Heart right ventricle (tissue), 16 donors: ENCODE measurements around the gene TBC1D17. TPM values are rescaled to one million over a fixed set of nuclear protein-coding genes. Genes with fewer than 3 reads are reported as not detected.

ENCODE experiments used
- ATAC-seq, 8 donors: fragments of 200-7000 bp; cut with Tn5 transposase; one replicate each; pipeline ENCODE4 v1.9.1; 2020; ENCODE audit warnings: mild to moderate bottlenecking in 8 of 8, moderate library complexity in 8 of 8, moderate number of reproducible peaks in 1 of 8
- DNase-seq, 2 donors: peaks; one replicate each; pipeline ENCODE4 v3.0.0-alpha.2; 2020
- H3K27ac ChIP-seq, 10 donors: fragments of 200-600 bp; sonication (generic) in 2 of 10; one replicate each; pipeline versions ENCODE4 v1.5.0 to v1.8.0; 2020 to 2022; ENCODE audit warnings: mild to moderate bottlenecking in 3 of 10
- H3K27me3 ChIP-seq, 7 donors: fragments of 200-600 bp; one replicate each; pipeline ENCODE4 v1.8.0; 2021 to 2022; ENCODE audit warnings: mild to moderate bottlenecking in 2 of 7
- H3K36me3 ChIP-seq, 9 donors: fragments of 200-600 bp; sonication (generic) in 1 of 9; one replicate each; pipeline versions ENCODE4 v1.5.0 to v1.8.0; 2020 to 2022; ENCODE audit warnings: mild to moderate bottlenecking in 2 of 9
- H3K4me1 ChIP-seq, 9 donors: fragments of 200-600 bp; sonication (generic) in 1 of 9; one replicate each; pipeline versions ENCODE4 v1.5.0 to v1.8.0; 2020 to 2022; ENCODE audit warnings: mild to moderate bottlenecking in 4 of 9
- H3K4me3 ChIP-seq, 10 donors: fragments of 200-600 bp; sonication (generic) in 2 of 10; one replicate each; pipeline versions ENCODE4 v1.5.0 to v1.8.0; 2020 to 2022; ENCODE audit warnings: mild to moderate bottlenecking in 7 of 10, moderate library complexity in 2 of 10
- H3K9me3 ChIP-seq, 11 donors: fragments of 200-600 bp in 10 of 11; sonication (generic) in 2 of 11; one replicate each; pipeline versions ENCODE4 v1.5.0 to v1.8.0; 2013 to 2022; ENCODE audit warnings: mild to moderate bottlenecking in 2 of 11, control low read depth in 1 of 11, moderate library complexity in 1 of 11
- CTCF ChIP-seq, 9 donors: fragments of 200-600 bp; sonication (generic) in 2 of 9; IDR thresholded peaks; one replicate each; pipeline versions ENCODE4 v1.5.0 to v1.8.0; 2021 to 2022; ENCODE audit warnings: antibody characterized with exemption in 9 of 9, mild to moderate bottlenecking in 5 of 9, moderate library complexity in 1 of 9
- WGBS, 2 donors: extraction: QIAGEN DNeasy Blood & Tissue Kit; methylation state at CpG; one replicate each; pipeline ENCODE4 v1.1.7; 2013; ENCODE audit warnings: inconsistent platforms in 1 of 2; 5-methylcytosine and 5-hydroxymethylcytosine counted together
- intact Hi-C, 10 donors: fragments of 100-400 bp; cut with DNase I; formaldehyde crosslinking; loops; one replicate each; pipeline versions ENCODE4 v1.11.1 to v1.14.2; 2022
- polyA plus RNA-seq, 2 donors: library from polyadenylated mRNA; stranded (reverse); fragments of 200-250 nt; gene quantifications; one replicate each; pipeline ENCODE4 v1.2.3, GENCODE V29; 2013
- total RNA-seq, 10 donors: library from RNA; stranded (reverse); fragmentation: NEBNext Ultra II Directional in 3 of 10; extraction: Animal tissue kit (Norgen Biotek cat#: 25700) in 3 of 10; gene quantifications; one replicate each; pipeline versions ENCODE4 v1.2.1 to v1.2.4, GENCODE V29; 2021 to 2023
- donor health status: Arrhythmogenic right ventricular cardiomyopathy.
- donor health status: ischemic (EF 13 %, LVEDD 7.1; RV severe dilation, severe dysfunction).
- donor health status: healthy with polysubstance abuse.
- donor health status: DM: no; HTN: yes; CAD: no.
- donor health status: DM: no; HTN: no; CAD: no.
- donor health status: ischemic (EF 25% LVEDD 6.9; RV normal size, moderate dysfunction).
- donor health status: ischemic (EF 25% LVEDD 5.7; RV mildly dilated, moderate dysfunction).
- donor health status: healthy.
- donor health status: DM: yes; HTN: yes; CAD: no.
- donor health status: Ischemic cardiomyopathy.
- donor health status: ischemic (EF 35%, LVEDD 5.7; RV mildly dilated, moderate dysfunction).
- donor health status: nonischemic (EF 11% LVEDD 7.7; RV severe dilation, severe dysfunction).
- donor health status: DM: yes; HTN: yes; CAD: no.
- donor health status: PGD.
- donor health status: ischemic (EF 29% LVEDD 5.4; RV normal size, mild dysfunction).
- donor health status: nonischemic (EF 23%, LVEDD 6.1; RV moderate dilation, normal function).

TBC1D17 gene
- total and polyA plus RNA-seq, 12 donors: 30.4 to 57.9 (median 49.8) TPM

DNA sequence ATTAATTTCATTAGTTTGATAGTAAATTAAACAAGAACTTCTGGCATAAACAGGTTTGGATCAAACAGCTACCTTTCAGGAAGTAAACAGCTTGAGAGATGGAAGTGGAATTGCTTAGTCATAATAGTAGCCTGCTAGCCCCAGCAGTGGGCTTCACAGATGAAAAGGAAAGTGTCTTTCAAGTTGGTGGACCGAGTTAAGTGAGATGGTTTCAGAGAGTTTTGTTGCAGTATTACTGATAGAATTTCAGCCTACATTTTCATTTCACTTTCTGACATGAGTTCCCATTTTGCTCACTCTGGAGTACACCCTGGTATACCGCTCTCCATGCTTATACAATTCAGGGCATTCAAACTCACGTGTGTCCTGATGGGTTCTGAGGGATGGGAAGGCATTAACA is 28.6 kb upstream of the TBC1D17 start:
- intact Hi-C loops: no loop called here
- WGBS, 2 donors: 92 to 94% methylated on average over 3 of the region's 3 CpGs
- H3K36me3 ChIP-seq: no peaks in the 10 kb centered on the region
- DNase-seq (no peak), ATAC-seq (no peak)
- no peak overlapping the region for H3K27ac ChIP-seq
- H3K9me3 ChIP-seq: peaks cover 0 to 10% (median 0%) of the 10 kb centered on the region in 11 donors
- no peak for TF ChIP-seq CTCF (IDR thresholded peaks at IDR 0.05)
- H3K4me1 ChIP-seq: peaks cover 9 to 48% (median 24%) of the 10 kb centered on the region in 9 donors
- no peak overlapping the region for H3K4me3 ChIP-seq
- H3K27me3 ChIP-seq: no peaks in the 10 kb centered on the region

DNA sequence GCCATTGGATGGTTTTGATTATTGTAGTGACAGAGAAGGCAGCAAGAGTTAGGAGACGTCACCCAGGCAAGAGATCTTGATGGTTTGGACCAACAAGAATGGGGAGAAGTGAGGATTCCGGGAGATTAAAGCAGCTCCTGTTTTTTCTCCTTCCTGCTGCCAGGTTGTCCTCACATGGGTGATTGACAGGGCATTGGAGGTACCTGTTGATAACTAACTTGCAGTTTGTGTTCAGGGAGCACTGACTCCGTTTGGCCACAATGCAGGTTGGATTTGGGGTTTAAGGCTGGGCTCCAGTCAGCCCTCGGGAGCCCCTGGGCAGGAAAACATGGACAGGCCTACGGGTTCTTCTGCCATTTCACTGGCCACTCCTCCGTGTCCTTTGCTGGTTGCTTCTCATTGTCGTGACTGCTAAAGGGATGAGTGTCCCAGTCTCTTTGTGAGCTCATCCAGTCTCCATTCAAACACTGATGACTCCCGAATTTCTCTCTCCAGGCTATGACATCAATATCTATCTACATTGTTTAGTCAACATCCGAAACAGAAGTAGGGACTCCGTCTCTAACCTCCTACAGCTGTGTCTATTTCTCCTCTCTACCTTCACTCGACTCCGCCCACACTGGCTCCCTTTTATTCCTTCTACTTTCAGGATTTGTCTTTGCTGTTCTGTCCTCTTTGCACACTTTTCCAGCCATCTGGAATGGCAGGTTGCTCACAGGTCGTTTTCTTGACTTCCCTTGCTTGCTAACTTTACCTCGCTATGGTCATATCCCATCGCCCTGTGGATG is 27.9 kb upstream of the TBC1D17 start:
- intact Hi-C loops: loop anchor here in 6 of 10 donors (2.0 to 5.0 kb wide), 5 partner anchors 27 to 37 kb away; partner anchors contain the start of genes FUZ (in 3 of the 6), MED25 (in 2 of the 6), AKT1S1 (in 1 of the 6) and TBC1D17 (in 1 of the 6)
- H3K4me3 ChIP-seq: peak overlapping the region; percentile 71 to 100 (median 86)

DNA sequence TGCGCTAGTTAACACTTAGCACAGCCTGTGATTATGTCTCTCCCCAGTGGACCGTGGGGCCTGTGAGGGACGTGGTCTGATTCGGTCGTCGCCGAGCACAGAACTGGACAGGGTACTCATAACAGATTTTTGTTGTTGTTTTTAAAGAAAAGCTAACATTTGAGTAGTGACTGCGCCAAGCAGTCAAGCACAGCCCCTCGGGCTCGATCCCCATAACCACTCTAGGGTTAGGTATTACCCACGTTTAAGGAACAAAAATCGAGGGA is 27.3 kb upstream of the TBC1D17 start:
- peaks cover 9 to 49% (median 29%) of the 10 kb centered on the region in 9 donors for H3K4me1 ChIP-seq
- intact Hi-C loops: loop anchor here in 6 of 10 donors (2.0 to 5.0 kb wide), 5 partner anchors 27 to 38 kb away; partner anchors contain the start of genes FUZ (in 3 of the 6), MED25 (in 2 of the 6), AKT1S1 (in 1 of the 6) and TBC1D17 (in 1 of the 6)
- ATAC-seq (peak in 4 of 8 donors; percentile 0 to 9 (median 2)), DNase-seq (no peak)
- peaks cover 0 to 11% (median 7%) of the 10 kb centered on the region in 9 donors for H3K36me3 ChIP-seq
- H3K27me3 ChIP-seq: no peaks in the 10 kb centered on the region
- 49 to 51% methylated on average over 12 of the region's 12 CpGs for WGBS, 2 donors
- peaks cover 0 to 10% (median 0%) of the 10 kb centered on the region in 11 donors for H3K9me3 ChIP-seq
- TF ChIP-seq CTCF (IDR thresholded peaks at IDR 0.05): no peak
- peak overlapping the region; percentile 71 to 100 (median 86) for H3K4me3 ChIP-seq
- H3K27ac ChIP-seq: peak overlapping the region in 9 of 10 donors; percentile 96 to 100 (median 99)

More for the DNA sequence above, 27.9 kb upstream of the TBC1D17 start:
- 90 to 91% methylated on average over 15 of the region's 15 CpGs for WGBS, 2 donors
- H3K36me3 ChIP-seq: peaks cover 0 to 6% (median 2%) of the 10 kb centered on the region in 9 donors
- ATAC-seq (no peak), DNase-seq (no peak)
- TF ChIP-seq CTCF (IDR thresholded peaks at IDR 0.05): no peak
- H3K27me3 ChIP-seq: no peaks in the 10 kb centered on the region
- H3K4me1 ChIP-seq: peaks cover 9 to 49% (median 28%) of the 10 kb centered on the region in 9 donors
- peaks cover 0 to 10% (median 0%) of the 10 kb centered on the region in 11 donors for H3K9me3 ChIP-seq
- peak overlapping the region in 9 of 10 donors; percentile 96 to 100 (median 99) for H3K27ac ChIP-seq

DNA sequence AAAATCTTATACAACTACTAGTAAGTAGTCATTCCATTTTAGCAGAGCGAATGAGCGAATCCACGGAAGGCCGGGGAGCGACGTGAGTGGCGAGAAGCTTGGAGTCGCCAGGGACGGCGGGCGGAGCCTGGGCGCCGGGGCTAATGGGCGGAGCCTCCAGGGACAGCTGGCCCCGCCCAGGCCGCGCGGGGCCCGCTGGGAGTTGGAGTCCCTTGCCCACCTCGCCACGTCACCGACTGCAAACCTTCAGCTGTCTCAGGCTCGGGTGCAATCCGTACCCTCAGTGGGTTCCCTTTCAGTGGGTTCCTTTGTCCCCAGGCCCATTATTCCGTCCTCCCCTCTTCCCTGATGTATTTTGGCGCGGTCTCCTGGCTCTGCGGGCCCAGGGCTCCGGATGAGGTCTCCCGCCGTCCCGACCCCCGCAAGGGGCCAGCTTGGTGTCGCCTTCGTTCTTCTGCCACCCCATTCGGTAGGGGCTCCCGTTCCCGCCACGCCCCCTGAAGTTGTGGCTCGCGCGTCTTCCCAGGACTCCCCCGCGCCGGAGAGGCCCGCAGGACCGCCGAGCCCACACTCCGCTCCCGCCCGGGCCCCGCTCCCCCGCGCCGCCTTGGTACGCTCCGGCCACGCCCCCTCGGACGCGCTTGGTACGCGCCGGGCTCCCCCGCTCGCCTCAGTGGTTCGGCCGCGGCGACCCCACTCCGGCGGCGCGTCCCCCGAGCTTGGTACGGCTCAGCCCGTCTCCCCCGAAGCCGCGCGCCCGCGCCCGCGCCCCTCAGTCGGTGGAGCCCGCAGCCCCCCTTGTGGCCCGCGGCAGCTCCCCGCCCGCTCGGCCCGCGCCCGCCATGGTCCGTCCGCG is 26.8 kb upstream of the TBC1D17 start, which contains the start of gene PTOV1:
TSS of gene PTOV1 (plus strand) at position 673 of the 856 bp plus-strand sequence.
- intact Hi-C loops: loop anchor here in 6 of 10 donors (2.0 to 5.0 kb wide), 5 partner anchors 26 to 38 kb away; partner anchors contain the start of genes FUZ (in 3 of the 6), MED25 (in 2 of the 6), AKT1S1 (in 1 of the 6) and TBC1D17 (in 1 of the 6)
- ATAC-seq (peak; percentile 94 to 98 (median 96)), DNase-seq (peak; percentile 92 to 93)
- WGBS, 2 donors: 1% methylated on average over 82 to 98 of the region's 98 CpGs
- peak within 1 kb of the TSS; percentile 96 to 100 (median 99) for H3K27ac ChIP-seq
- H3K9me3 ChIP-seq: peaks cover 0 to 10% (median 0%) of the 10 kb centered on the region in 11 donors
- H3K4me1 ChIP-seq: peaks cover 9 to 49% (median 29%) of the 10 kb centered on the region in 9 donors
- H3K4me3 ChIP-seq: peak within 1 kb of the TSS; percentile 71 to 100 (median 86)
- no peak for TF ChIP-seq CTCF (IDR thresholded peaks at IDR 0.05)
- no peaks in the 10 kb centered on the region for H3K27me3 ChIP-seq
- peaks cover 0 to 16% (median 8%) of the 10 kb centered on the region in 9 donors for H3K36me3 ChIP-seq
